HepG2 (cell line): Measurements from ENCODE around the gene DSCAML1. TPM values are rescaled to one million over a fixed set of nuclear protein-coding genes. Genes with fewer than 3 reads are reported as not detected.

Experiments used
- ADNP ChIP-seq: sonication (generic); formaldehyde crosslinking; IDR thresholded peaks from 2 replicates; pipeline ENCODE4 v1.4.0; 2020; ENCODE audit warnings: missing genetic modification reagents
- AGO1 ChIP-seq: fragments of 200-400 bp; formaldehyde crosslinking; IDR thresholded peaks from 2 replicates; pipeline ENCODE4 v1.6.1; 2017; ENCODE audit warnings: mild to moderate bottlenecking, low read depth, low read length, moderate library complexity; ENCODE audit not compliant: poor library complexity, severe bottlenecking
- ATF7-NPFF ChIP-seq: sonication (generic); formaldehyde crosslinking; IDR thresholded peaks from 2 replicates; pipeline ENCODE4 v1.8.1; 2023; ENCODE audit warnings: mild to moderate bottlenecking, low read depth, missing genetic modification reagents, moderate library complexity
- BHLHE40 ChIP-seq: IDR thresholded peaks from 2 replicates; pipeline ENCODE4 v1.6.1; 2011; ENCODE audit warnings: low read length, improper control_type of control experiment
- ELF1 ChIP-seq: sonication (generic); formaldehyde crosslinking; IDR thresholded peaks from 2 replicates; pipeline ENCODE4 v1.4.0; 2020; ENCODE audit warnings: missing genetic modification reagents
- KLF9 ChIP-seq: IDR thresholded peaks from 2 replicates; pipeline ENCODE4 v1.6.1; 2016; ENCODE audit warnings: low read depth
- NFIB ChIP-seq: sonication (generic); formaldehyde crosslinking; IDR thresholded peaks from 2 replicates; pipeline ENCODE4 v1.9.0; 2021; ENCODE audit warnings: missing genetic modification reagents, mild to moderate bottlenecking, borderline replicate concordance
- RELA ChIP-seq: sonication (generic); formaldehyde crosslinking; IDR thresholded peaks from 2 replicates; pipeline ENCODE4 v1.4.0; 2020; ENCODE audit warnings: missing genetic modification reagents
- SALL1 ChIP-seq: sonication (generic); formaldehyde crosslinking; IDR thresholded peaks from 2 replicates; pipeline ENCODE4 v1.8.0; 2022; ENCODE audit warnings: mild to moderate bottlenecking, missing genetic modification reagents
- SAP130 ChIP-seq: IDR thresholded peaks from 2 replicates; pipeline ENCODE4 v1.6.1; 2016; ENCODE audit warnings: low read depth
- SNAI1 ChIP-seq: sonication (generic); formaldehyde crosslinking; IDR thresholded peaks from 2 replicates; pipeline ENCODE4 v1.5.0; 2020; ENCODE audit warnings: mild to moderate bottlenecking, missing genetic modification reagents, borderline replicate concordance
- TBL1XR1 ChIP-seq: fragments of 150-350 bp; IDR thresholded peaks from 2 replicates; pipeline ENCODE4 v1.6.1; 2014; ENCODE audit warnings: borderline replicate concordance, low read length; ENCODE audit not compliant: partially characterized antibody
- TCF12 ChIP-seq, 2 experiments: fragments of 450-650 bp in 1 of 2; sonication (generic) in 1 of 2; formaldehyde crosslinking in 1 of 2; IDR thresholded peaks; 2 replicates each; pipeline versions ENCODE4 v1.6.1 to v1.8.0; 2017 to 2022; ENCODE audit warnings: antibody characterized with exemption in 1 of 2, mild to moderate bottlenecking in 1 of 2, missing genetic modification reagents in 1 of 2, moderate library complexity in 1 of 2
- TMF1 ChIP-seq: sonication (generic); formaldehyde crosslinking; IDR thresholded peaks from 2 replicates; pipeline ENCODE4 v1.8.1; 2022; ENCODE audit warnings: low read depth, missing genetic modification reagents
- ZFP36 ChIP-seq: fragments of 150-350 bp; IDR thresholded peaks from 2 replicates; pipeline ENCODE4 v1.6.1; 2018; ENCODE audit warnings: borderline replicate concordance, low read length, low read depth; ENCODE audit not compliant: partially characterized antibody
- ZNF24 ChIP-seq: fragments of 450-650 bp; IDR thresholded peaks from 2 replicates; pipeline ENCODE4 v1.6.1; 2017; ENCODE audit warnings: antibody characterized with exemption, mild to moderate bottlenecking
- ZNF317 ChIP-seq: sonication (generic); formaldehyde crosslinking; IDR thresholded peaks from 2 replicates; pipeline ENCODE4 v1.5.0; 2020; ENCODE audit warnings: mild to moderate bottlenecking, missing genetic modification reagents
- ZNF629 ChIP-seq: sonication (generic); formaldehyde crosslinking; conservative IDR thresholded peaks from 2 replicates; pipeline ENCODE4 v1.5.0; 2020; ENCODE audit warnings: missing genetic modification reagents
- ZNF644 ChIP-seq: IDR thresholded peaks from 2 replicates; pipeline ENCODE4 v1.6.1; 2016; ENCODE audit warnings: low read depth
- ZNF670 ChIP-seq: sonication (generic); formaldehyde crosslinking; IDR thresholded peaks from 2 replicates; pipeline ENCODE4 v1.8.0; 2022; ENCODE audit warnings: mild to moderate bottlenecking, missing genetic modification reagents, borderline replicate concordance
- ZNF749 ChIP-seq: sonication (generic); formaldehyde crosslinking; IDR thresholded peaks from 2 replicates; pipeline ENCODE4 v1.8.0; 2022; ENCODE audit warnings: mild to moderate bottlenecking, missing genetic modification reagents, moderate library complexity, borderline replicate concordance
- ZNF790 ChIP-seq: sonication (generic); formaldehyde crosslinking; IDR thresholded peaks from 2 replicates; pipeline ENCODE4 v1.8.0; 2022; ENCODE audit warnings: missing genetic modification reagents, mild to moderate bottlenecking, borderline replicate concordance
- polyA plus RNA-seq, 8 experiments: library from polyadenylated mRNA; depleted of rRNA in 3 of 8; stranded (reverse) in 7 of 8; unstranded in 1 of 8; fragments of >200 nt; fragmentation: Illumina TruSeq in 4 of 8; extraction: Trizol in 4 of 8; gene quantifications; 2 replicates each; pipeline versions ENCODE4 v1.2.1 to v1.2.3, GENCODE V29; 2011 to 2016; ENCODE audit warnings: low read depth in 4 of 8, missing spikeins in 1 of 8, mixed read lengths in 1 of 8; ENCODE audit not compliant: insufficient read depth in 1 of 8
- total RNA-seq, 5 experiments: library from RNA; depleted of rRNA; stranded (reverse); fragments of >200 nt; fragmentation: Illumina TruSeq; extraction: Trizol; gene quantifications; 2 replicates each; pipeline ENCODE4 v1.2.3, GENCODE V29; 2016; ENCODE audit warnings: low read depth in 1 of 5
- TF ChIP-seq, protein P1 (sequence below): sonication (generic); formaldehyde crosslinking; IDR thresholded peaks from 2 replicates; pipeline ENCODE4 v1.4.0; 2020; ENCODE audit warnings: missing genetic modification reagents
- TF ChIP-seq, protein P2 (sequence below): IDR thresholded peaks from 2 replicates; pipeline ENCODE4 v1.6.1; 2016; ENCODE audit warnings: control low read depth
- TF ChIP-seq, protein P3 (sequence below): sonication (generic); formaldehyde crosslinking; IDR thresholded peaks from 2 replicates; pipeline ENCODE4 v1.4.0; 2020; ENCODE audit warnings: missing genetic modification reagents

The DSCAML1 gene
- total and polyA plus RNA-seq, 2 of the 13 experiments (the other 11 are each of a cell fraction or from before 2014, with no cell fraction given): 0.29 to 0.40 TPM

DNA sequence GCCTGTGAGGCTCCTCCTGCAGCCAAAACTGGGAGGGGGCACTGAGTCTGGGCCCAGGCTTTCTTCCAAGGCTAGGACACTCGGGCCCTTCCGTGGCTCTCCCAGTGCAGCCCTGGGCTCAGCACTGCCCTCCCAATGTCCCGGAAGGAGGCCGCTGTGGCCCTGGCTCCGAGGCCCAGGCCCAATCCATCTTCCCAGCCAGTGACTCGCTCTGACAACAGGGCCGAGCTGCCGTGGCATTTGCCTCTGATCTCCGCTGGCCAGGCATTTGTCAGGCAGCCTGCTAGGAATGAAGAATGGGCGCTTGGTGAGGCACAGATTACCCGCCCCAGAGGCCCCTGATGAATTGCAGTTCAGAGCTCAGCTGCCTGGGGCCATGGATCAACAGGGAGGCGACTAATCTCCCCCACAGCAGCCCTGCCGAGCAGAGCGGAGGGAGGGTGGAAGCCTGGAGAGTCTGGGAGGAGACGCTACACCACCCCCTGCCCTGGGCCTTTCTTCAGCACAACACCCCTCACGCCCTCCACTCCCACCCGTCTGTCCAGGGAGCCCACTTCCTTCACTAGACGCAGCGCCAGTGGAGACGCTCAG lies 19.2 kb upstream of the DSCAML1 start (continued):
- TF ChIP-seq SAP130 (CRISPR knock-in tag) (peak; percentile 43), TMF1 (CRISPR knock-in tag) (no peak), ATF7-NPFF (CRISPR knock-in tag) (no peak), ELF1 (CRISPR knock-in tag) (no peak), ZNF629 (CRISPR knock-in tag) (0 out of 2 replicates have a peak, but pooled peaks have one; percentile 50), AGO1 (peak; percentile 94), KLF9 (no peak), ZNF317 (no peak), SALL1 (CRISPR knock-in tag) (peak; percentile 42; the same call in 1 of the 2 replicates), TBL1XR1 (no peak), BHLHE40 (no peak), ZNF24 (no peak), ZNF670 (CRISPR knock-in tag) (no peak), NFIB (CRISPR knock-in tag) (no peak), TCF12 (IDR thresholded peaks at IDR 0.05) (no peak), TCF12 (CRISPR knock-in tag; IDR thresholded peaks at IDR 0.05) (no peak), ZFP36 (no peak), RELA (CRISPR knock-in tag) (no peak), ZNF749 (no peak), SNAI1 (CRISPR knock-in tag) (no peak), ZNF790 (CRISPR knock-in tag) (no peak), ZNF644 (CRISPR knock-in tag) (no peak), ADNP (no peak)
- TF ChIP-seq, protein P1, sequence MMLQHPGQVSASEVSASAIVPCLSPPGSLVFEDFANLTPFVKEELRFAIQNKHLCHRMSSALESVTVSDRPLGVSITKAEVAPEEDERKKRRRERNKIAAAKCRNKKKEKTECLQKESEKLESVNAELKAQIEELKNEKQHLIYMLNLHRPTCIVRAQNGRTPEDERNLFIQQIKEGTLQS: no peak
- TF ChIP-seq, protein P2, sequence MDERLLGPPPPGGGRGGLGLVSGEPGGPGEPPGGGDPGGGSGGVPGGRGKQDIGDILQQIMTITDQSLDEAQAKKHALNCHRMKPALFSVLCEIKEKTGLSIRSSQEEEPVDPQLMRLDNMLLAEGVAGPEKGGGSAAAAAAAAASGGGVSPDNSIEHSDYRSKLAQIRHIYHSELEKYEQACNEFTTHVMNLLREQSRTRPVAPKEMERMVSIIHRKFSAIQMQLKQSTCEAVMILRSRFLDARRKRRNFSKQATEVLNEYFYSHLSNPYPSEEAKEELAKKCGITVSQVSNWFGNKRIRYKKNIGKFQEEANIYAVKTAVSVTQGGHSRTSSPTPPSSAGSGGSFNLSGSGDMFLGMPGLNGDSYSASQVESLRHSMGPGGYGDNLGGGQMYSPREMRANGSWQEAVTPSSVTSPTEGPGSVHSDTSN (CRISPR knock-in tag): no peak
- TF ChIP-seq, protein P3, sequence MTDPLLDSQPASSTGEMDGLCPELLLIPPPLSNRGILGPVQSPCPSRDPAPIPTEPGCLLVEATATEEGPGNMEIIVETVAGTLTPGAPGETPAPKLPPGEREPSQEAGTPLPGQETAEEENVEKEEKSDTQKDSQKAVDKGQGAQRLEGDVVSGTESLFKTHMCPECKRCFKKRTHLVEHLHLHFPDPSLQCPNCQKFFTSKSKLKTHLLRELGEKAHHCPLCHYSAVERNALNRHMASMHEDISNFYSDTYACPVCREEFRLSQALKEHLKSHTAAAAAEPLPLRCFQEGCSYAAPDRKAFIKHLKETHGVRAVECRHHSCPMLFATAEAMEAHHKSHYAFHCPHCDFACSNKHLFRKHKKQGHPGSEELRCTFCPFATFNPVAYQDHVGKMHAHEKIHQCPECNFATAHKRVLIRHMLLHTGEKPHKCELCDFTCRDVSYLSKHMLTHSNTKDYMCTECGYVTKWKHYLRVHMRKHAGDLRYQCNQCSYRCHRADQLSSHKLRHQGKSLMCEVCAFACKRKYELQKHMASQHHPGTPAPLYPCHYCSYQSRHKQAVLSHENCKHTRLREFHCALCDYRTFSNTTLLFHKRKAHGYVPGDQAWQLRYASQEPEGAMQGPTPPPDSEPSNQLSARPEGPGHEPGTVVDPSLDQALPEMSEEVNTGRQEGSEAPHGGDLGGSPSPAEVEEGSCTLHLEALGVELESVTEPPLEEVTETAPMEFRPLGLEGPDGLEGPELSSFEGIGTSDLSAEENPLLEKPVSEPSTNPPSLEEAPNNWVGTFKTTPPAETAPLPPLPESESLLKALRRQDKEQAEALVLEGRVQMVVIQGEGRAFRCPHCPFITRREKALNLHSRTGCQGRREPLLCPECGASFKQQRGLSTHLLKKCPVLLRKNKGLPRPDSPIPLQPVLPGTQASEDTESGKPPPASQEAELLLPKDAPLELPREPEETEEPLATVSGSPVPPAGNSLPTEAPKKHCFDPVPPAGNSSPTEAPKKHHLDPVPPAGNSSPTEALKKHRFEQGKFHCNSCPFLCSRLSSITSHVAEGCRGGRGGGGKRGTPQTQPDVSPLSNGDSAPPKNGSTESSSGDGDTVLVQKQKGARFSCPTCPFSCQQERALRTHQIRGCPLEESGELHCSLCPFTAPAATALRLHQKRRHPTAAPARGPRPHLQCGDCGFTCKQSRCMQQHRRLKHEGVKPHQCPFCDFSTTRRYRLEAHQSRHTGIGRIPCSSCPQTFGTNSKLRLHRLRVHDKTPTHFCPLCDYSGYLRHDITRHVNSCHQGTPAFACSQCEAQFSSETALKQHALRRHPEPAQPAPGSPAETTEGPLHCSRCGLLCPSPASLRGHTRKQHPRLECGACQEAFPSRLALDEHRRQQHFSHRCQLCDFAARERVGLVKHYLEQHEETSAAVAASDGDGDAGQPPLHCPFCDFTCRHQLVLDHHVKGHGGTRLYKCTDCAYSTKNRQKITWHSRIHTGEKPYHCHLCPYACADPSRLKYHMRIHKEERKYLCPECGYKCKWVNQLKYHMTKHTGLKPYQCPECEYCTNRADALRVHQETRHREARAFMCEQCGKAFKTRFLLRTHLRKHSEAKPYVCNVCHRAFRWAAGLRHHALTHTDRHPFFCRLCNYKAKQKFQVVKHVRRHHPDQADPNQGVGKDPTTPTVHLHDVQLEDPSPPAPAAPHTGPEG (CRISPR knock-in tag): no peak
